NCI-H774 (cell line): ENCODE data around the gene FBXO40.

Source experiments
- DNase-seq: peaks from one replicate; lab custom pipeline; 2025; lab: John Stamatoyannopoulos, UW

The FBXO40 gene

GRCh38 chr3:121663171-121663847 is 70.1 kb downstream of the FBXO40 start:
- no peak for DNase-seq

DNA sequence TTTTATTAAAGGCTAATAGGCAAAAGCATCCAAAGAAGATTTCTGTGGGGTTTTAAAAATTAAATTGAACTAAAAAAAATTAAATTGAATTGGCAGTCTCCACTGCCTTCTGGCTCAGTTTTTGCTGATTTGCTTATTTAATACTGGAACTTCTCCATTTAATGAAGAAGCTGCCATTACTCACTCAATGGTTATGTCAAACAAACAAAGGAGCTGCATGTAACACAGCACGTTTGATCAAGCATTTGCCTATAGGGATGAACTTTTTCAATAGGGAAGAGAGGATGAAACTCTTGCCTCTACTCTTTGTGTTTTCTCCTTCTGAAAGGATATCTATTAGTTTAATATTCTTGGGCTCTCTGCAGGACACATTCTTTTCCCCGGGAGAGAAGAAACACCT is 72.3 kb downstream of the FBXO40 start:
- DNase-seq = no peak

- no peak for DNase-seq
Observed at GRCh38 chr3:121667333-121667732, 74.2 kb downstream of the FBXO40 start.

DNA sequence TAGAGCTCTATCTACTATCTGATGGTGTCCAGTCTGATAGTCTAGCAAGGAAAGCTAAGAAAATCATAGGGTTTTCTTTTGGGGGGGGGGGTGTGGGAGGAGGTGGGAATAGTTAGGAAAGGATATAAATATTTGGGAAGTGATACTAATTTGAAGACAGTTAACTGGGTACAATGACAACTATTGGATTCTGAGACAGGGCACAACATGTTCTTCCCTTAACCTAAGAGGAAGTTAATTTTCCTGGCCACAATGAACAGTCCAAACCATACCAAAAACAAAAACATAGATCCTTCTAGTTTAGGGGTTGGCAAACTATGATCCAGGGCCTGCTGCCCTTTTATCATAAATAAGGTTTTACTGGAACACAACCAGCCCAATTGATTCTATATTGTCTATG is 77.5 kb downstream of the FBXO40 start:
- no peak for DNase-seq

DNA sequence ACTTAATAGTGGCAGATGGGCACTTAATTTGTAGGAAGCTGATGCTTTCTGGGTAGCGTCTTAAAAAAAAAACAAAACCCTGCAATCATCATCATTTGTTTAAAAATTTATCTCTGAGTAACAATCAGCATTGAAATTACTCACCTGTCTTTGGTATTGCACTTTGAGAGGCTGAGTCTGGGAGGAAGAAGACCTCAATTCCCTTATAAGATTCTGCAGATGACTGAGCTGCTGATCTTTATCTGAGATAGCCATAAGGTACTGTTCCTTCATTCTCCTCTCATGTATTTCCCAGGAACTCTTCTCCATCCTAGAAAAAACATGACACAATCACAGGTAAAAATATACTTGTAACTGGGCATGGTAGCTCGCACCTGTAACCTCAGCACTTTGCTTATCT is 84.0 kb downstream of the FBXO40 start:
- no peak for DNase-seq
